ENCODE measurements around the gene TP63.

TP63 gene

DNA sequence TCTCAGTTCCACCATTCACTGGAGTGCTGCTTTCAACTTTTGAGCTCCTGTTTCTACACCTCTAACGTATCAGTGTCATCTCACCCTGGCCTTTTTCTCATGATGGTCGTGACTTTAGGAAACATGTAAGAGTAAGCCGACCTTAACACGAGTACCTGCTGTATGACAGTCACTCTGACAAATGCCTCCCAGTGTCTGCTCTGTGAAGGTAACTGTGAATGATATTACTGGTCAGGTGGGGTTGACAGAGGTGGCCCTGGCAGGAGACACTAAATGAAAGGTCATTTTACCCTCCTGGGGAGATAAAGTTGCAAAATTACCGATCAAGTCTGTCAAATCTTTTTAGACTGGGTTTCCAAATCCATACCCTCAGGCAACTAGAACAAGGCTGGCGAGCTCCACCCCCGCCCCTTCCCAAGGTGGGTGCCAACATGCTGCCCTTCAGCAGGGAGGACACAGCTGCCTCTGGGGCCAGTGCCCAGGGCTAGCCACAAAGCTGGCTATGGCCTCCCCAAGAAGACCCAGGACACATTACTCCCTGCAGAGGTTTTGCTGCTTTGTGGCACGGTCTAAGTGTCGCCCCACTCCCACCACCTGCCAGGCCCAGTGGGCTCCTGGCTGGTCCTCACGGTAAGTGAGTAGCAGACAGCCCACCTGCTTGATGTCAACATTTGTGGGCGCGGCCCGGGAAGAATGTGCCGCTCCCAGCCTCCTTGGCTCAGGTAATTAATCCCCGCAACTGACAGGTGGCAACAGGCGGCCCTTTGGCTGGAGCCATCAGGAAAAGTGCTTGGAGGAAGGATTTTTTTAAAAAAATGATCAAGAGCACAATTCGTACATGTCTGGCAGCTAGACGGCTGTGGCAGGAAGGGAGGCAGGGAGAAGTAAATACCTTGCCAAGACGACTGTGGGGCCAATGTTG, 211.8 kb downstream of the TP63 start:
- Mint-ChIP-seq H3K4me3 (no peak overlapping the region), H3K9me3 (no peaks in the 10 kb centered on the region), H3K27ac (peak overlapping the region; percentile 15 to 27), H3K4me1 (peaks cover 16% of the 10 kb centered on the region), H3K27me3 (no peaks in the 10 kb centered on the region)
- DNase-seq (no peak), ATAC-seq (no peak)

DNA sequence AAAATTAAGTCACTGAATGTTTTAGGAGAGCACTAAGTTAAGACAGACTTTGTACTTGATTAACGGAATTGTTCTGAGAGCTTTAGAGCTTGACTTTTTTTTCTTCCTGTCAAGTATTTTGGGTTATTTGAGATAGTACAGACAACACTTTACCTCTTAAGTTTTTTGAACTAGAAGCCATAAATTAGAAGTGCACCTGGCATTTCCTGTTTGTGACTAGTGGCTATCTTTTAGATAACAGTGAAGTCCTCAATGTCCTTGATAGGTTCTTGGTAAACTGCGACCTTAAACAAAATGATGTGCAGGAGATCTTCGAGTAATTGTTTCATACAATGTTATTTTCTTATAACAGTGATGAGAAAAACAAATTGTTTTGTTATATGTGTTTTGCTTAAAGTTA, 213.9 kb downstream of the TP63 start:
- Mint-ChIP-seq H3K27me3 (no peaks in the 10 kb centered on the region), H3K9me3 (no peaks in the 10 kb centered on the region), H3K27ac (no peak overlapping the region), H3K4me1 (peaks cover 16% of the 10 kb centered on the region), H3K4me3 (no peak overlapping the region)
- no peak for ATAC-seq
- DNase-seq = no peak

GRCh38 chr3:189848395-189849040, 217.3 kb downstream of the TP63 start:
- H3K4me3 Mint-ChIP-seq = no peak overlapping the region
- H3K27ac Mint-ChIP-seq = peak overlapping the region in 1 of 2 donors; percentile 36
- no peaks in the 10 kb centered on the region for H3K9me3 Mint-ChIP-seq
- no peak for DNase-seq
- no peaks in the 10 kb centered on the region for H3K4me1 Mint-ChIP-seq
- no peak for ATAC-seq
- no peaks in the 10 kb centered on the region for H3K27me3 Mint-ChIP-seq

GRCh38 chr3:189849262-189849661, 218.1 kb downstream of the TP63 start:
- DNase-seq (no peak), ATAC-seq (peak; percentile 35)
- no peaks in the 10 kb centered on the region for H3K9me3 Mint-ChIP-seq
- no peak overlapping the region for H3K4me3 Mint-ChIP-seq
- no peaks in the 10 kb centered on the region for H3K27me3 Mint-ChIP-seq
- H3K27ac Mint-ChIP-seq = no peak overlapping the region
- H3K4me1 Mint-ChIP-seq = no peaks in the 10 kb centered on the region

GRCh38 chr3:189851682-189852081, 220.5 kb downstream of the TP63 start:
- Mint-ChIP-seq H3K9me3 (no peaks in the 10 kb centered on the region), H3K27me3 (no peaks in the 10 kb centered on the region), H3K27ac (no peak overlapping the region), H3K4me1 (no peaks in the 10 kb centered on the region), H3K4me3 (no peak overlapping the region)
- no peak for ATAC-seq
- no peak for DNase-seq

DNA sequence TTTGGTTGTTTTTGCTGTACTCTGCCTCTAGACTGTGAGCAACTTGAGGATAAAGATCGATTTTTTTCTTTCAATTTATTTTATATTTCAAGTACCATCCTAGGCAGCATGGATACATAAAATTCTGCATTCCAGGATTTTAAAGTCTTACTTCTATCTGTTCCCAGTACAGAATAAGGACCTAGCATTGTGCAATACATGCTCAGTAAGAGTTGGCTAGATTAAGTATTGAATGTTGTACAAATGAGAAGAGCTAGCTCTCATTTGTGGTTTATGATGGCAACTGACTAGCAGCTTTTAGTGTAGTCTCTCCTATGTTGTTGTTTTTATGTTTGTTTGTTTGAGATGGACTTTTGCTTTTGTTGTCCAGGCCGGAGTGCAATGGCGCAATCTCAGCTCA, 222.7 kb downstream of the TP63 start:
- DNase-seq (no peak), ATAC-seq (no peak)
- no peaks in the 10 kb centered on the region for H3K9me3 Mint-ChIP-seq
- H3K27ac Mint-ChIP-seq = no peak overlapping the region
- no peaks in the 10 kb centered on the region for H3K27me3 Mint-ChIP-seq
- H3K4me1 Mint-ChIP-seq = no peaks in the 10 kb centered on the region
- H3K4me3 Mint-ChIP-seq = no peak overlapping the region

- no peak overlapping the region for H3K4me3 Mint-ChIP-seq
- H3K27me3 Mint-ChIP-seq = no peaks in the 10 kb centered on the region
- no peaks in the 10 kb centered on the region for H3K4me1 Mint-ChIP-seq
- no peak overlapping the region for H3K27ac Mint-ChIP-seq
- no peak for ATAC-seq
- DNase-seq = no peak
- no peaks in the 10 kb centered on the region for H3K9me3 Mint-ChIP-seq
Measured at GRCh38 chr3:189860296-189860695, 229.1 kb downstream of the TP63 start.

- H3K9me3 Mint-ChIP-seq = no peaks in the 10 kb centered on the region
- H3K4me1 Mint-ChIP-seq = no peaks in the 10 kb centered on the region
- H3K27ac Mint-ChIP-seq = no peak overlapping the region
- H3K4me3 Mint-ChIP-seq = no peak overlapping the region
- ATAC-seq (no peak), DNase-seq (no peak)
- H3K27me3 Mint-ChIP-seq = no peaks in the 10 kb centered on the region
Measured at GRCh38 chr3:189862385-189862998, 231.3 kb downstream of the TP63 start.

DNA sequence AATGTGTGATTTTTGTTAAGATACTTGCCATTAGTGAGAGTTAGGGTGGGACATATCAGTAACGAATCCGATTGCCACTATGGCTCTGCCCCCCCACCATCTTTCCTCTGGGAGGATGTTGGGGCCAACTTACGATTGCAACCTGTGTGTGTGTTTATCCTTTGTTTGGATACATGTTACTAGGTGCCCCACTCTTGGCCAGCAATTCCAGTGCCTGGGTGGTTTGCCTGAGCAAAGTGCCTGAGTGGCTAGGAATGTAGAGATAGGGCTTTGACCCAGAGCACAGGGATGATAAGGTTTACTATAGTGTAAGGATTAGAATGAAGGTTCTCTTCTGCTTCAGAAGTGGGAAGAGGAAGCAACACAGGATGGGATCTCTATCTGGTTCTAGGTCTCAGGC, 231.8 kb downstream of the TP63 start:
- Mint-ChIP-seq H3K4me3 (no peak overlapping the region), H3K27me3 (no peaks in the 10 kb centered on the region), H3K27ac (no peak overlapping the region), H3K4me1 (no peaks in the 10 kb centered on the region), H3K9me3 (no peaks in the 10 kb centered on the region)
- DNase-seq (no peak), ATAC-seq (no peak)

- Mint-ChIP-seq H3K27me3 (no peaks in the 10 kb centered on the region), H3K4me3 (no peak overlapping the region), H3K4me1 (no peaks in the 10 kb centered on the region), H3K27ac (no peak overlapping the region), H3K9me3 (no peaks in the 10 kb centered on the region)
- DNase-seq (no peak), ATAC-seq (no peak)
Measured at GRCh38 chr3:189868061-189868460, 236.9 kb downstream of the TP63 start.

- ATAC-seq (no peak), DNase-seq (no peak)
- Mint-ChIP-seq H3K27me3 (no peaks in the 10 kb centered on the region), H3K9me3 (no peaks in the 10 kb centered on the region), H3K4me1 (no peaks in the 10 kb centered on the region), H3K4me3 (no peak overlapping the region), H3K27ac (no peak overlapping the region)
Measured at GRCh38 chr3:189869165-189869564, 238.0 kb downstream of the TP63 start.

GRCh38 chr3:189871418-189871817, 240.2 kb downstream of the TP63 start:
- ATAC-seq = no peak

GRCh38 chr3:189883113-189883753, 252.0 kb downstream of the TP63 start:
- Mint-ChIP-seq H3K9me3 (no peaks in the 10 kb centered on the region), H3K4me1 (no peaks in the 10 kb centered on the region), H3K27ac (no peak overlapping the region), H3K27me3 (peaks cover 20% of the 10 kb centered on the region), H3K4me3 (no peak overlapping the region)
- ATAC-seq (no peak), DNase-seq (no peak)

More at GRCh38 chr3:189871418-189871817, 240.2 kb downstream of the TP63 start:
- Mint-ChIP-seq H3K27ac (no peak overlapping the region), H3K4me1 (no peaks in the 10 kb centered on the region), H3K27me3 (no peaks in the 10 kb centered on the region), H3K9me3 (no peaks in the 10 kb centered on the region), H3K4me3 (no peak overlapping the region)
- no peak for DNase-seq

- Mint-ChIP-seq H3K4me3 (no peak overlapping the region), H3K27ac (no peak overlapping the region), H3K4me1 (no peaks in the 10 kb centered on the region), H3K9me3 (no peaks in the 10 kb centered on the region), H3K27me3 (no peaks in the 10 kb centered on the region)
- ATAC-seq (no peak), DNase-seq (no peak)
Measured at GRCh38 chr3:189890496-189890895, 259.3 kb downstream of the TP63 start.

DNA sequence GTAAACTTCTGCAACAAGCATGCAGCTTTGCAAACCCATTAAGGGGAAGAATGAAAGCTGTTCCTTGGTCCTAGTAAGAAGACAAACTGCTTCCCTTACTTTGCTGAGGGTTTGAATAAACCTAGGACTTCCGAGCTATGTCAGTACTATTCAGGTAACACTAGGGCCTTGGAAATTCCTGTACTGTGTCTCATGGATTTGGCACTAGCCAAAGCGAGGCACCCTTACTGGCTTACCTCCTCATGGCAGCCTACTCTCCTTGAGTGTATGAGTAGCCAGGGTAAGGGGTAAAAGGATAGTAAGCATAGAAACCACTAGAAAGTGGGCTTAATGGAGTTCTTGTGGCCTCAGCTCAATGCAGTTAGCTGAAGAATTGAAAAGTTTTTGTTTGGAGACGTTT, 265.3 kb downstream of the TP63 start:
- Mint-ChIP-seq H3K27me3 (no peaks in the 10 kb centered on the region), H3K9me3 (peaks cover 0 to 3% of the 10 kb centered on the region in 2 donors), H3K27ac (no peak overlapping the region)

GRCh38 chr3:189897406-189897805, 266.2 kb downstream of the TP63 start:
- no peak for ATAC-seq

More for the DNA sequence above, 265.3 kb downstream of the TP63 start:
- Mint-ChIP-seq H3K4me3 (no peak overlapping the region), H3K4me1 (no peaks in the 10 kb centered on the region)
- ATAC-seq (no peak), DNase-seq (no peak)

More at GRCh38 chr3:189897406-189897805, 266.2 kb downstream of the TP63 start:
- Mint-ChIP-seq H3K9me3 (peaks cover 0 to 8% of the 10 kb centered on the region in 2 donors), H3K4me3 (no peak overlapping the region), H3K27ac (peak overlapping the region in 1 of 2 donors; percentile 31), H3K27me3 (no peaks in the 10 kb centered on the region), H3K4me1 (no peaks in the 10 kb centered on the region)
- no peak for DNase-seq

Data from stimulated activated naive CD8-positive, alpha-beta T cell treated with anti-CD3 and anti-CD28 coated beads, Interleukin-15, amount 100 ng/mL, for 72 hours (primary cell).